HG03520 (cell line): ENCODE results near the gene NBR1.
"Not testable (repeated sequence)": the region's sequence is repeated elsewhere in the genome, so short reads cannot be mapped to it uniquely, and the experiment has no call there.

Experiments
- ATAC-seq: cut with Tn5 transposase; IDR thresholded peaks from one replicate; pipeline ENCODE4 v1.9.1; 2021; ENCODE audit warnings: mild to moderate bottlenecking, moderate library complexity; ENCODE audit not compliant: unreplicated experiment

NBR1 gene

DNA sequence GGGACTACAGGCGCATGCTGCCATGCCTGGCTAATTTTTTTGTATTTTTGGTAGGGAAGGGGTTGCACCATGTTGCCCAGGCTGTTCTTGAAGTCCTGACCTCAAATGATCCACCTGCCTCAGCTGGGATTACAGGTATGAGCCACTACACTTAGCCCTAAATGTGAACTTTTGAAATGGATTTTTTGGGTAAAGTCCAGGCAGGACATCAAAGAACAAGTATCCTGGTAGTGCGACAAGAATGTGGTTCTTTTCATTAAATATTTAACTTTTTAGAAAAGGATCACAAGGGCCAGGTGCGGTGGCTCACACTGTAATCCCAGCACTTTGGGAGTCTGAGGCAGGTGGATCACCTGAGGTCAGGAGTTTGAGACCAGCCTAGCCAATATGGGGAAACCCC lies 15.3 kb upstream of the NBR1 start:
- no peak for ATAC-seq

DNA sequence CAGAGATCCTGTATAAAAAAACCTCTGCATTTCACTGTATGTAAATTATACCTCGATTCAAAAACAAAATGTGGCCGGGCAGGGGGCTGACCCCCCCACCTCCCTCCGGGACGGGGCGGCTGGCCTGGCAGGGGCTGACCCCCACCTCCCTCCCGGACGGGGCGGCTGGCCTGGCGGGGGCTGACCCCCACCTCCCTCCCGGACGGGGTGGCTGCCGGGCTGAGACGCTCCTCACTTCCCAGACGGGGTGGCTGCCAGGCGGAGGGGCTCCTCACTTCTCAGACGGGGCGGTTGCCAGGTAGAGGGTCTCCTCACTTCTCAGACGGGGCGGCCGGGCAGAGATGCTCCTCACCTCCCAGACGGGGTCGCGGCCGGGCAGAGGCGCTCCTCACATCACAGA lies 11.8 kb upstream of the NBR1 start:
- ATAC-seq, result not testable (repeated sequence)

DNA sequence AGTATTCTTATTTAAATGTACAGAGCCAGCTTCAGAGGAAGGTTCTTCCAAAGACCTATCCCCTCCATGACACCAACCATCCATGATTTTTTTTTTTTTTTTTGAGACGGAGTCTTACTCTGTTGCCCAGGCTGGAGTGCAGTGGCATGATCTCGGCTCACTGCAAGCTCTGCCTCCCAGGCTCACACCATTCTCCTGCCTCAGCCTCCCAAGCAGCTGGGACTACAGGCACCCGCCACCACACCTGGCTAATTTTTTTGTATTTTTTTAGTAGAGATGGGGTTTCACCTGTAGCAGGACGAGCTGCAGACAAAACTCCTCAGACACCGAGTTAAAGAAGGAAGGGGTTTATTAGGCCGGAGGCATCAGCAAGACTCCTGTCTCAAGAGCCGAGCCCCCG lies 11.1 kb upstream of the NBR1 start:
- not testable (repeated sequence) for ATAC-seq

DNA sequence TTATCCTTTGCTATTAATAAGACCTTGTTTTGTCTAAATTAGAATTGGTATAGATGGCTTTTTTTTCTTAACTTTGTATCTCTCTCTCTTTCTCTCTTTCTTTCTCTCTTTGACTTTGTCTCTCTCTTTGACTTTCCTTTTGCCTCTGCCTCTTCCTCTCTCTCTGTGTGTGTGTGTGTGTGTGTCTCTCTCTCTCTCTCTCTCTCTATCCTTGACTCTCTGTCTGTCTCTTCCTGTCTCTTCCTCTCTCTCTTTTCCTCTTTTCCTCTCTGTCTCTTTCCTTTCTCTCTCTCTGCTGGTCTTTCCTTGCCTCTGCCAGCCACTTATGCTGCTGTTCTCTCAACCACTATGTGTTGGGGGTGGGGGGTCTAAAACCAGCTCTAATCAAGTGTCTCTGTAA lies 5.0 kb upstream of the NBR1 start:
- not testable (repeated sequence) for ATAC-seq

DNA sequence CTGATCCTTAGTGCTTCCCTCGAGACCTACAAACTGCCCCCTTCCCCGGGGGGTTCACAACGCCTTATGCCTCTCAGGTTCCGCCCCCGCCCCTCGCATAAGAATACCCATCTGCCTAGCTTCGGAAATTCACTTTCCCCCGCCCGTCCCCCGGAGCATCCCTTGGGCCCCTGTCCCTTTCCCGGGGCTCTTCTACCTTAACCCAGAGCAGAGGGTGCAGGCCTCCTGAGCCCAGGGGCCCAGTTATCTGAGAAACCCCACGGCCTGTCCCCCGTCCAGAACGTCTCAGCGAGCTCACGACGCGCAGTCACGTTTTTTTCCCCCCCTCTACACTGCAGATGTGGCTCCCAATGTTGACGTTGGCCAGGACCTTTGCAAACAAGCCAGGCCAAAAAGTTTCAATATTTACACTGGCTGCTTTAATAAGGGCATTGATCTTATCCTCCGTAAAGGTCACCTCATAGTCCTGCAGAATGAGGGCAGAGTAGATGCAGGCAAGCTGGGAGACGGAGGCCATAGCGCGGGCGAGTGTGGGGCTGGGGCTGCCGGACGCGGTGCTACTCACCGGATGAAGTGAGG lies 1.4 kb upstream of the NBR1 start:
- ATAC-seq, result peak; percentile 12

DNA sequence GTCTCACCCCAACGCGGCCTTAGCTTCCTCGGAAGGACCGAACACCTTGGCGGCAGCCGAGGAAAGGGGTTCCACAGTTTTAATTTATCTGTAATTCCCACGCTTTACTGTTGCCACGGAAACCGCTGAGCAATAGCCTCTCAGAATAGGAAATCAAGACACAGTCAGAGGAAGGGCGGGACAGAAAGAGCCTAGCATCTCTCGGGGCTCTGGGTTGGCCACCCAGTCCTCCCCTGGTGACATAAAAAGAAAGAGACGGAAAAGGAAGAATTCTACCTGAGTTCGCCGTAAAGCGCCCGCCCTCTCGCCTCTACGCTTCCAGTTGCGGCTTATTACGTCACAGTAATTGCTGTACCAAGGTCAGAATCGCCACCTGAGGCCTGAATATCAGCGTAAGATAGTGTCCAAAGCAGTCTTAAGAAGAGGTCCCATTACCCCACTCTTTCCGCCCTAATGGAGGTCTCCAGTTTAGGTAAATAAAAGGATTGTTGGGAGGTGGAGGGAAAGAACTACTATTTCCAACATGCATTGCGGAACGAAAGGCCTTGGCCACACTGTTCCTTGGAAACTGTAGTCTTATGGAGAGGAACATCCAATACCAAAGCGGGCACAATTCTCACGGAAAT lies 761 bp upstream of the NBR1 start:
- peak; percentile 45 for ATAC-seq

DNA sequence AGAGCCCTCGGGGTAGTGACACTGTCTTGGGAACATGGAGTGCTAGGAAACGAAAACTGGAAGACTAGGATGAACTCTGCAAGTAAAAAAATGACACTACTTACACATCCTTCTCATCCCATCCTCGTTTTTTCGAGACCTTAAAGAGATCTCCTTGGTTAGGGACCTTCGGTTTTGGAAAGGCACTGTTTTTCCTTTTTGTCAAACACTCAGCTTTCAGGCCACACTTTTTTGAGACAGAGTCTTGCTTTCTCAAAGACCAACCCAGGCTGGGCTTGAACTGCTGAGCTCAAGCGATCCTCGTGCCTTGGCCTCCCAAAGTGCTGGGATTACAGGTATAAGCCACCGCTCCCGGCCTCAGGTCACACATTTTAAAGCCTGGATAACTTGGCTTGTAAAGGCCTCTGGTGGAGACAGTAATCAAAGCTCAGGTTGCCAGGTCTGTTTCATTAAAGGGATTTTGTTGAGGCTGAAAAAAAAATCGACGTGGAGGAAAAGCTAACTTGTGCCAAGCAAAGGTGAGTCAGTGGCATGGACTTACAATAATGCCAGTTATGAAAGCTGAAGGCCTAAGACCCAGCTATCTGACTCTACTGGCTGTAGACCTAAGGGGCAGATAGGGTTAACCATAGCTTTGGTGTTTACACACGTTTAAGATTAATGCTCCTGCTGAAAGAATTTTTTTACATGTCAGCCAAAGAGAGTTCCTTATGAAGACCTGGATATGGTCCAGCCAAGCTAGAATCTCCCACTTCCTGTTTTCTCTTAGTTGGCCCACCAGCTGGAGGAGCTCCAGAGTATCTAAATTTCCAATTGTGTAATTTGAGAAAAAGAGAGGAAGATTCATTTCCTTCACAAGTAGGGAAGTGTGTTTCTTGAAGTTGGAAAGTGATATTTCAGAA lies 823 bp downstream of the NBR1 start:
- no peak for ATAC-seq

DNA sequence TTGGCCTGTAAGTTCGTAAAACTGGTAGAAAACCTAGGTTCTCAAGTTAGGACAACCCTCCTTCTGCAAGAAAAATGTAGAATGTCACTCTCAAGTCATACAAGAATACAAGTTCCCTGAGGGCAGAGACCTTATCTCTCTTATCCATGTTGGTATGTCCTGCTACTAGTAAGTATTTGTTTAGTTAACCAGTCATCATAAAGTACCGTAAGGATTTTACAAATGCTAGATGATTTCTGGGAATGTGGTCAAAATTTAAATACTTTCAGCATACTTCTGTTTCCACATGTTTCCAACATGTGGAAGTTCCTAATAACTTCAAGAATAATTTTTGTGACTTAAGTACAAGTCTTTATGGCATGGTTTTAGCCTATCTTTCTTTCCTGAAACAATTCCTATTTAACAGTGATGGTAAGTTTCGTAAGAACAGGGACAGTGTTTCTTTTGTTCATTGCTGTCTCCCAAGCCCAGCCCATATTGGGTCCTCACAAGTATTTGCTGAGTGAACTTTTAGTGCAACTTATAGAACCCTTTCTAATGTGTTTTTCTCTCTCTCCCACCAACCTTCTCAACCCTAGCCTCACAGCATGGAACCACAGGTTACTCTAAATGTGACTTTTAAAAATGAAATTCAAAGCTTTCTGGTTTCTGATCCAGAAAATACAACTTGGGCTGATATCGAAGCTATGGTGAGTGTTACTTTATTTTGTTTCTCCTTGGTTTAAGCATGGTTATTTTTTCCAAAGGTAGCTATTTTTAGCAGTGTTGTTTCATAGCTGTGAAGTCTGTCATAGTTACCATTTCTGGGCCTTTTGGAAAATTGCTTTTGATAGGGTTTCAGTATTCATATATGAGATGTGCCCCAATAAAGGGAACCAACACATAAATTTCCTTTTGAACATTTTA lies 4.5 kb downstream of the NBR1 start:
- no peak for ATAC-seq

DNA sequence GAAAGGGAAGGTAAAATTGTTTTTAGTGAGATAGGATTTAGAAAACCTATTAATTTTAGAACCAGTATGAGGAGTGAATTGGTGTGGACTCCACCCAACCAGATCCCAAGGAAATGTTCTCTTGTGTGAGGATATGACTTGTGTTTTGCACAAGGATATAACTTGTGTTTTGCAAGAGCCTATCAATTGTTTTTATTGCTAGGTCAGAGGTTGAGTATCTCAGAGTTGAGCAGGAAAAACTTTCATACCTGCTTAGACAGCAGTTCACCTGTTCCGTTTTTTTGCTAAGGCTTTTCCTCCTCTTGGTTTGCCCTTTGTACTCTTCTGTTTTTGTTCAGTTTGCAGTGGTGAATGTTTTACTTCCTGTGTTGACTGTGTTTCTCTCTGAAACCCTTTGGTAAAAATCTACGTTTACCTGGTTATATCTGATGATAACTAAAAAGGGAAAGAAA lies 5.1 kb downstream of the NBR1 start:
- ATAC-seq, result no peak

DNA sequence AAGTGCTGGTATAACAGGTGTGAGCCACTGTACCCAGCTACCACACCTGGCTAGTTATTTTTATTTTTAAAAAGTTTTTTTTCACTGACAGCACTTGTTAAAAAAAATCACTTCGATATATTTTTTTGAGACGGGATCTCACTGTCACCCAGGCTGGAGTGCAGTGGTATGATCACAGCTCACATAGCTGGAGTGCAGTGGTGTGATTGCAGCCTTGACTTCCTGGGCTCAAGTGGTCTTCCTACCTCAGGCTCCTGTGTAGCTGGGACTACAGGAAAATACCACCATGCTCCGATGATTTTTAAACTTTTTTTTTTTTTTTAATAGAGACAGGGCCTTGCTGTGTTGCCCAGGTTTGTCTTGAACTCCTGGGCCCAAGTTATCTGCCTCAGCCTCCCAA lies 12.9 kb downstream of the NBR1 start:
- ATAC-seq, result no peak

DNA sequence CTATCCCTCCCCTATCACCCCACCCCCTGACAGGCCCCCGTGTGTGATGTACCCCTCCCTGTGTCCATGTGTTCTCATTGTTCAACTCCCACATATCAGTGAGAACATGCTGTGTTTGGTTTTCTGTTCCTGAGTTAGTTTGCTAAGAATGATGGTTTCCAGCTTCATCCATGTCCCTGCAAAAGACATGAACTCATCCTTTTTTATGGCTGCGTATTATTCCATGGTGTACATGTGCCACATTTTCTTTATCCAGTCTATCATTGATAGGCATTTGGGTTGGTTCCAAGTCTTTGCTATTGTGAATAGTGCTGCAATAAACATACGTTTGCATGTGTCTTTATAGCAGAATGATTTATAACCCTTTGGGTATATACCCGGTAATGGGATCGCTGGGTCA lies 15.6 kb downstream of the NBR1 start:
- not testable (repeated sequence) for ATAC-seq

DNA sequence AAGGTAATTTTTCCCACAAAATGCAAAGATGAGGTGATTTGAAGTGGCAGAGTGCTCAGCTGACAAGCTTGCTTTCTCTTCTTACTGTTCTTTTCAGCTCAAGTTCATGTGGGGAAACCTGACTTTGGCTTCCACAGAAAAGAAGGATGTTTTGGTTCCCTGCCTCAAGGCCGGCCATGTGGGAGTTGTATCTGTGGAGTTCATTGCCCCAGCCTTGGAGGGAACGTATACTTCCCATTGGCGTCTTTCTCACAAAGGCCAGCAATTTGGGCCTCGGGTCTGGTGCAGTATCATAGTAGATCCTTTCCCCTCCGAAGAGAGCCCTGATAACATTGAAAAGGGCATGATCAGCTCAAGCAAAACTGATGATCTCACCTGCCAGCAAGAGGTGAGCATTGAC lies 22.2 kb downstream of the NBR1 start:
- ATAC-seq, result no peak

DNA sequence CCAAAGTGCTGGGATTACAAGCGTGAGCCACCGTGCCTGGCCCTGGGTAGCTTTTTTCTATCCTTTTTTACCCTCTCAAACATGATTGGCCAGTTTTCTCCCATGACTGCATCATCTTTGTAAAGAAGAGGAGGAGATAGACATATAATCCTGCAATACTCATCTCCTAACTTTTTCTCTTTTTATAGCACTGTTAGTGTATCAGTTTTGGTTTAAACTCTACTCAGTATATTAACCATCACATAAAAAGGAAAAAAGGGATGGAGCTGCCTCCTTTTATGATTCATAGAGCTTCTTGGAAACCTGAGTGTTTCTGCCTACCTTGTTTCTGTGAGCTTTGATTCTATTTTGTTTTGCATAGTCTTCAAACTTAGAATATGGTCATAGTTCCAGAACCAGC lies 28.6 kb downstream of the NBR1 start:
- ATAC-seq, result no peak

DNA sequence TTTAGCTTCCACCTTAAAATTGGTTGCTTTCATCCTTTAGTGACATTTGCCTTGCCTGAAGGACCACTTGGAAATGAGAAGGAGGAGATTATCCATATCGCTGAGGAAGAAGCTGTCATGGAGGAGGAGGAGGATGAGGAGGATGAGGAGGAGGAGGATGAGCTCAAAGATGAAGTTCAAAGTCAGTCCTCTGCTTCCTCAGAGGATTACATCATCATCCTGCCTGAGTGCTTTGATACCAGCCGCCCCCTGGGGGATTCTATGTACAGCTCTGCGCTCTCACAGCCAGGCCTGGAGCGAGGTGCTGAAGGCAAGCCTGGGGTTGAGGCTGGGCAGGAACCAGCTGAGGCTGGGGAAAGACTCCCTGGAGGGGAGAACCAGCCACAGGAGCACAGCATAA lies 29.1 kb downstream of the NBR1 start:
- ATAC-seq, result no peak

DNA sequence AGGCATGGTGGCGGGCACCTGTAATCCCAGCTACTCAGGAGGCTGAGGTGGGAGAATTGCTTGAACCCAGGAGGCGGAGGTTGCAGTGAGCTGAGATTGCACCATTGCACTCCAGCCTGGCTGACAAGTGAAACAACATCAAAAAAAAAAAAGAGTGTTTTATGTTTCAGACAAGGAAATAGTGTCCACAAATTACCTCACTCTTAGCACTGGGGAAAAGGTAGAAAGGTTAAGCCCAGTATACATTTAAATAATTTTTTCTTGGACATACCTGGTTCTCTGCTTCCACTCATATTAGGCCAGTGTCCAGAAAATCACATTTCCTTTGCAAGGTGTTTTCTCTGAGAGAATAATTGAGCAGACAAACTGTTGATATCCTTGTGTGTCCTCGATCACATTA lies 32.0 kb downstream of the NBR1 start:
- not testable (repeated sequence) for ATAC-seq

DNA sequence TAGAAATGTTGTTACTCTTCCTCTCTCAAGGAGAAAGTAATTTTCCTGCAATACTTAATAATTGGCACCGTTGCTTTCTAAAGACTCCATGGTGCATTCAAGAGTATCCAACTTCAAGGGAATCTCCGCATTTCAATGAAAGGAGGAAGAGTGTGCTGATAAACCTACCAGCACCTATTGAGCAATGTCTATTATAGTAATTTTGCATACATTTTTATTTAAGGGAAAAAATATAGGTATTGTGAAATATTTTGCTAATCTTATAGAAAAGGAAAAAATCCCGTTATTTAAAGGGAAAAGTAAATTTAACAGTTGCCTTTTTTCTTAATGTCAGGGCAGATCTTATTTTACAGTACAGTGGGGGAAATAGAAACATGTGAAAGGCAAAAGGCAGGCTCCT lies 39.6 kb downstream of the NBR1 start:
- no peak for ATAC-seq

DNA sequence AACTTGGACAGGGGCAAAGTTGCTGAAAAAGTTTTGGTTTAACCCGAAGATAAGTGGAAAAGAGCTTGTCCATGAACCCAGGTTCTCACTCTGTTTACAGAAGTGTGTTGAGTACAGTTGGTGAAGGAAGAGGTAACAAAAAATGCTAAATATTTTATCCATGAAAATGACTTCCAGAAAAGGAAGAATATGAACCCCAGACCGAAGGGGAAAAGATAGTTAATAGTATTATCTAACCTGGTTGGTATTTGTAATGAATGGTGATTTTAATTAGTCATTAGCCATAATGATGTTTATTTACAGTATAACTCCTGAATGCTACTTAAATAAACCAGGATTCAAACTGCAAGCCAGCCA lies 40.1 kb downstream of the NBR1 start:
- ATAC-seq, result no peak

DNA sequence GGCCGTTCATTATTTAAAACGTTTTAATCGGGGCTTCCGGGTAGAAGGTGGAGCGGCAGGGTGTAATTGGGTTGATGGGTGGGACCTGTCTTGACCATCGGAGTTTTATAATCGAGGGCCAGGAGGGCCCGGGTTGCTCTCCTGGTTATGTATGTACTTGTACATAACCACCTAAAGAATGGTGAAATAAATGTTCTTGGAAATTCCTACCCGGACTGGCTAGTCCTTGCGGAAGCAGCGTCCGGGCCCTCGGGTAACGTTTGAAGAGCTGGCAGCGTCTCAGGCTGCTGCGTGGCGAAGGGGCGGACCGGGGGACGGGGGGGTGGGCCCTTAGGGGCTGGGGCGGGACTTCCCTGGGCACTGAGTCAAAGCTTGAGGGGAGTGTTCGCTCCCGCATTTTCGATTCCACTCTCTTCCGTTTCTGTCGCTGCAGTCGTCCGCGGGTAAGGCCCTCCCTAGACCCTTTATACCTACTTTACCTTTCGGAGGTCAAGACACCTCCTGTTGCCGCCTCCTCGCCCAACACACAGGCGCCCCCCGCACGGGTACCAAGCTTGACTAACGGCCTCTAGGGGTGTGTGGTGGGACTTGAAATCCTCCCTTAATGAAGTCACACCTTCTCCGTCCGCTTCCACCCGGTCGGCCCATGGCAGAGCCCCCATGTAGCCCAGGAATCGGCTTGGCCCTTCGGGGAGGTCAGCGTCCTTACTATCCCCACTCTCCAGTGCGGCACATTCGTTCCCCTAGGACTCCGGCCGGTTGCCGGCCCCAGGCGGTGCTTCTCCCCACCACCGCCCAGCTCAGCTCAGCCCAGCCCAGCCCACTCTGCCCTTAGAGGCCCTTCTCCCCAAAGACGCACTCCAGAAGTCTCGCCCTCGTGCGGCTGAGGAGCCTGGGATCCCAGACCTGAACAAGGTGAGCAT lies 40.7 kb downstream of the NBR1 start, which contains the start of gene TMEM106A:
Gene TMEM106A (plus strand): TSS at position 396 of the 923 bp plus-strand sequence. CDS start 1,167 bp downstream, outside the sequence.
- peak; percentile 81 for ATAC-seq

DNA sequence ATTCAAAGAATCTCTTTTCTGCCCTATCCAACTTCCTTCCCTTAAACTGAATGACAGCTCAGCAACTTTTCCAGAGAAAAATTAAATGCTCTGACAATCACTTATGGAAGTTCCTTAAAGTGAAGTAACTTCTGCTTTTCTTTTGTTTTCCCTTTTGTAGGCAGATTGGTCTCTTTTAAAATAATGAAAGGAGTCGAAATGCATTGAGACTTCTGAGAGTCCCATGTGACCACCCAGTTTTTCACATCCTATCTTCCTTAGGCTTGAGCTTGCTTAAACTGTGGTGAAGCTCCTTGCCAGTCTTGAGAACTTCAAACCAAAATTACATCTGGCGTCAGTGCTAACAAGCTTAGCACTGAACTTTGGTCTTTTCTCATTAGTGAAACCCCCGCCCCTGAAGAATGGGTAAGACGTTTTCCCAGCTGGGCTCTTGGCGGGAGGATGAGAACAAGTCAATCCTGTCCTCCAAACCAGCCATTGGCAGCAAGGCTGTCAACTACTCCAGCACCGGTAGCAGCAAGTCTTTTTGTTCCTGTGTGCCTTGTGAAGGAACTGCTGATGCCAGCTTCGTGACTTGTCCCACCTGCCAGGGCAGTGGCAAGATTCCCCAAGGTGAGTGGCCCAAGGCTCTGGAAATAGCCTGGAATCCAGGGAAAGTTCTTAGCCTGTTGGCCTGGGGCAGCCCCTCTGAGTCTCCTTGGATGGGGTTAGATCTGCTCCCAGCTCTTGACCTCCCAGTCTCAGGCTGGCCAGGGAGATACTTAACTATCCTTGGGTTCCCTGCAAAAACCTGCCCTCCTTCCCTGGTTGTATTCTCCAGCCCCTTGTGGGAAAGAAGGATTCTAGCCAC lies 41.9 kb downstream of the NBR1 start:
- no peak for ATAC-seq
